NCI-H128 (cell line): ENCODE data around the gene NUP62.
"Not testable (repeated sequence)": the region's sequence is repeated elsewhere in the genome, so short reads cannot be mapped to it uniquely, and the experiment has no call there.

Source experiments
- DNase-seq: peaks from one replicate; lab custom pipeline; 2025; ENCODE audit not compliant: unreplicated experiment; lab: John Stamatoyannopoulos, UW

Gene NUP62

GRCh38 chr19:49925486-49925885 is 3.8 kb downstream of the NUP62 start:
- DNase-seq, result no peak

GRCh38 chr19:49924881-49925210 is 4.5 kb downstream of the NUP62 start:
- DNase-seq, result not testable (repeated sequence)

DNA sequence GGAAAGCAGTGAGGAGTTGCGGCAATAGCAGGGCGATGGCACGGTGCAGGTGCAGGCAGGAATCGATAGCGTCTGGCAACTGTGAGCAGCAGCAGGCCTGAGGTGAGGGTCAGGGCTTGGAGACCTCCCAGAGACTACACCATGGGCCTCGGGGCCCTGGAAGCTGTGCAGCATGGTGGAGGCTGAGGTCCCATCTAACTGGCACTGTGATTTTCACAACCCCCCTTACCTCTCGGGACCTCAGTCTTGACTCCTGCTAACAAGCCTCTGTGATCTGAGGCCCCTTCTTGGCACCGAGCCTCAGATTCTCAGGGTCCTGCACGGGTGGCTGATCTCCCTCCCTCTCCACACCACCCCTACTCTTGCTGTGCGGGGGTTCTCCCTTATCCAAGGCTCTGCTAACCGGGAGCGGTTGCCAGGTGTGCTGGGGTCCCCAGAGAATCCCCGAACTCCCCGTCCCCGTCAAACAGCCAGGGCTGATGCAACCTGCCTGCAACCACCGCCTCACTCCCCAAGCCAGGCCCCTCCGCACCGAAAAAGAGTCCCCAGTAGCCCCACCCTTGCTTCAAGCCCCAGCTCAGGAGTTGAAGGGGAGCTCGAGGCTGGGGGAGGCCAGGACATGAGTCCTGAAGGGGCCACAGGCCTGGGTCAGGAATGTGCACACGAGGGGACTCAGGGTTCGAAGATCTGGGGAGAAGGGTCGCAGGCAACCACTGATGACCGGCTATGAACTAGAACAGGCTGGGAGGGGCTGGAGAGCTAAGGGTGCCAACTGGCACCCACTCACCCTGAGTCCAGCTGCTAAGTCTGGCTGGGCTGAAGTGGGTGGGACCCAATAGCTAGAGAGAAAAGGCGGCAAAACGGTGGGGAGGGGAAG is 5.1 kb downstream of the NUP62 start:
- DNase-seq, result no peak

GRCh38 chr19:49923055-49924003 is 6.0 kb downstream of the NUP62 start:
- DNase-seq, result no peak

- DNase-seq, result no peak
Observed at GRCh38 chr19:49921871-49922795, 7.2 kb downstream of the NUP62 start.

GRCh38 chr19:49920624-49921363 is 8.5 kb downstream of the NUP62 start:
- peak; percentile 57 for DNase-seq

DNA sequence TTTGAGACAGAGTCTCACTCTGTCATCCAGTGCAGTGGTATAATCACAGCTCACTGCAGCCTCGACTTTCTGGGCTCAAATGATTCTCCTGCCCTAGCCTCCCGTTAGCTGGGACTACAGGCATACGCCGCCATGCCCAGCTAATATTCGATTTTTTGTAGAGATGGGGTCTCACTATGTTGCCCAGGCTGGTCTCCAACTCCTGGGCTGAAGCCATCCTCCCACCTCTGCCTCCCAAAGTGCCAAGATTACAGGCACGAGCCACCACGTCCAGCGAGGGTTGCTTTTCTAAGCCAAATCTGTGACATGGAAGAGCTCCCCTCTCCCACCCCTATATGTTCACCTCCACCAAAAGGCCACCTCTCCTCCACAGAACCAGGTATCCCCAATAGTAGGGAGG is 11.2 kb downstream of the NUP62 start:
- DNase-seq, result no peak

DNA sequence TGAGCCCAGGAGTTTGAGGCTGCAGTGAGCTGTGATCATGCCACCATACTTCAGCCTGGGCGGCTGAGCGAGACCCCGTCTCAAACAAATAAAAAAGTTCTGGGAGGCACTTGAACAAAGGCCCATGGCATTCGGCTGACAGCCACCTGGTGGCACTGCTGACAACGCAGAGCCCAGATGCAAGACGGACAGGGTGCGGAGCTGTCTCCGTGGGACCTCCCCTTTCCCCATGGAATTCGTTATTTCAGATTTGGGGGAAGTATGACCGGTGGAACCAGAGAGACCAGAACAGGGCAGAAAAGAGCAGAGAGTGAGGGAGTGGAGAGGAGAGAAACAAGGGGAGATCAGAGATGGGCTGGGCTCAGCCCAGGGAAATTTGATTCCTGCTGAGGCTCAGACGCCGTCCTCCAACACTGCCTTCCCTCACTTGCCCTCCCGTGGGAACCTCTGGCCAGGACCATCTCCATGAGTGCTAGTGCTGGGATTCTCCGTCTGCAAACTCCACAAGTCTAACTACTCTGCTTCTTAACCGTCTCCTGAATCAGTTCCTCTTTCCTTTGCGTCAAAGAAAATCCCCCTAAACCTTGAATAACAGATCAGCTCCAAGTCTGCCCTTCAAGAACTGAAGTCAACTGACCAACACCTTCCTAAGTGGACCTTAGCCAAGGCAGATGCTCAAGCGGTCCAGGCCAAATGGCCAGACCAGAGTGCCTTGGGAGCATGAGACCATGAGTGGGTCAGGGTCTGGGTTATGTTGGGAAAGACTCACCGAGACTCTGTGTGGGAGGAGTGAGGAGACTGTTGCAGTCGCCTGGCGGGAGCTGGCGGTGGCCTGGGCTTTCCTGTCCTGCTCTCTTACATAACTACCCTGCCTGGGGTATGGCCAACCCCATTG is 12.2 kb downstream of the NUP62 start:
- DNase-seq, result no peak

GRCh38 chr19:49915271-49915670 is 14.0 kb downstream of the NUP62 start:
- DNase-seq, result no peak

DNA sequence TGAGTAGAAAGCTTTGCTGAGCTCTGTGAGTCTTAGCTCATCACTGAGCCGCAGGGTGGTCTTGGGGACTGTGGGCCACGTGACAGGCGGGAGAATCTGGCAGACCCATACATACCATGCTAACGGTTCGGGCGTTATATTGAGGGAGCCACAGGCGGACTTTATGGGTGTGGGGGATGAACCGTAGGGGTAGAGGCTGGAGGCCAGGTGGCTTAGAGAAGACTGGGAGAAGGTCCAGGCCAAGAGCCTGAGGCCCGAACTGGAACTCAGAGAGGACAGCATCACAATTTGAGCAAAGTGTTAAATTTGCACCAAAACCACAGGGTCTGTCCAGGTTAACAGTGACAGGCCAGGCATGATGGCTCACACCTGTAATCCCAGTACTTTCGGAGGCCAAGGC is 15.6 kb downstream of the NUP62 start:
- DNase-seq, result no peak

DNA sequence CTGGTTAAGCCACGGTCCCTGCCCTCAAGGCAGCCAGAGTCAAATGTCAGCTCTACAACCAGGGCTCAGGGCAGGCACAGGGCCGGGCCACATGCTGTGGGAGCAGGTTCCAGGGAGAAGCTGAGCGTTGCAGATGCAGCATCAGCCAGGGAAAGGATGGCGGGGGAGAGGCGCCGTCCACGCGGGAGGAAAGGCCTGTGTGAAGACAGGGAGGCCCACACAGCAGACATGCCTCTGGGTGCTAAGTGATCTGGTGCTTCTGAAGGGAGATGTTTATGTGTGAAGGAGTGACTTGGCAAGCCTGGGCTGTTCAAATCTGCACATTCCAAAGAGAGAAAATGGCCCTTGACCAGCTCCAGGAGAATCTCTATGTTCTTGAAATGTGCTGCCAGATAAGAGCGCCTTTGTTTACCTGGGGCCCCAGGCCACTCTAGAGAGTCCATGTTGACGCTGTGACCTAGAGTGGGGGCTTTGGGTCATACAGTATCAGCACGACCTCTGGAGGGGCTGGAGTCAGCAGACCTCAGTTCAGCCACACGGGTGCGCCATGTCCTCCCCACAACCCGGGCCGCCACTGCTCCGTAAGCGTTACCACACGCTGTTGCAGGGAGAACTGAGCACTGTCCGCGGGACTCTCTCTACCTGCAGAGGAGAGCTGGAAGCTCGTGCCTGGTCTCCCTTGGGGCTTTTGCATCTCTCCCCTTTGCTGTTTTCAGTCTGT is 16.2 kb downstream of the NUP62 start:
- no peak for DNase-seq

GRCh38 chr19:49911381-49912145 is 17.7 kb downstream of the NUP62 start:
- DNase-seq, result no peak

- no peak for DNase-seq
Observed at GRCh38 chr19:49910179-49910578, 19.1 kb downstream of the NUP62 start.

GRCh38 chr19:49908480-49909420 is 20.6 kb downstream of the NUP62 start:
- DNase-seq, result no peak

DNA sequence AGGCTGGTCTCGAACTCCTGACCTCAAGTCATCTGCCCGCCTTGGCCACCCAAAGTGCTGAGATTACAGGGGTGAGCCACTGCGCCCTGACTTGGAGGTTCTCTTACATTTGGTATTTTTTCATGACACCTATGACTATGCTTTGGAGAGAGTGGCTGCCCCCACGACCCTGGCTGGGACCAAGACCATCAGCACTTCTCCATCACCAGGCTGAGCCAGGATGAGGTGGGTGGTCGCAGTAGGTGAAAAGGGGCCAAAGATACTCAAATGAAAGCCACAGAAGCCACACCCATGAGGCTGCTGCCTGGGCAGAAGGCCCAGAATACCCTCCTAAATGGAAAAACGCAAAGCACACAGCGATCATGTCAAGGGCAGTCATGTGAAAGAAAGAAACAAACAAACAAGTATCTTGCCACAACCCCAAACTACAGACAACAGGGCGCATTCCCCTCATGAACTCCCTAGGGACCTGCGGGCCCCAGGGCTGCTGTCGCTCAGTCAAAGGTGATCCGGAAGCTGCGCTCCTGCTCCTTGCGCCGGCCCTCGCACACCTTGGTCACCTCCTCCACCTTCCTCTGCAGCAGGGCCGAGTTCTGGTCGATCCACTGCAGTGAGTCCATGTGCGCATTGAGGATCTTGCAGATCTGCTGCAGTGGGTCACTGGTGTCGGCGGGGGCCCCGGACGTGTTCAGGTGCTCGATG is 21.4 kb downstream of the NUP62 start:
- no peak for DNase-seq

DNA sequence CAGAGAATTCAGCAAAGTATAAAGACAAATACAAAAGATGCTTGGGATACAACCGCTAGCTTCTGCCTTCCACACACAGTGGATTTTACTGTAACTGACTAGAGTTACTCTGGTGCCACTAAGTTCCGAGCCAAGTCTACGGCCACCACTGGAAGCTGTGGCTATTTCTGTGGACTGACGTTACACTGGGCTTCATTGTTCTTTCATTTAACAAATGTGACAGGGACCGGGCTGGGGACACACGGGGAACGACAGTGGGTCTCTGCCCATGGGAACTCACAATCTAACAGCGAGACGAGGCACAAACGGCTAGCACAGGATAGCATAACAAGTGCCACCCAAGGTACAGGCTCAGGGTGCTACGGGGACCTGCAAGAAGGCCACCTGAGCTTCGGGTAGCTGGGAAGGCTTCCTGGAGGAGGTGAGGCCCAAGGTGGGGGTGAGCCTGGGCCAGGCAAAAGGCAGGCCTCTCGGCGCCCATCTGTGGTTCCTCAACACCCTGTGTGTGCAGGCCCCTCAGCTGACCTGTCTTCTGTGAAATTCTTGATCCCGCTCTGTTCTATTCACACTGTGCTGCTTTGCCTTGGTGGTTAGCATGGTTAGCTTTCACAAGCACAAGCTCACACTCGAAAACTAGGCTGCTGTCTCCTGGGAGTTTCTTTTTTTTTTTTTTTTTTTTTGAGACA is 22.3 kb downstream of the NUP62 start:
- no peak for DNase-seq
